HG03039 (cell line): ENCODE results near the gene ERRFI1.

ENCODE experiments used
- ATAC-seq: cut with Tn5 transposase; IDR thresholded peaks from one replicate; pipeline ENCODE4 v1.9.1; 2021; ENCODE audit warnings: mild to moderate bottlenecking, moderate library complexity; ENCODE audit not compliant: unreplicated experiment

The ERRFI1 gene

GRCh38 chr1:8004803-8005573, 21.1 kb downstream of the ERRFI1 start:
- no peak for ATAC-seq

GRCh38 chr1:8004113-8004802, 21.9 kb downstream of the ERRFI1 start:
- no peak for ATAC-seq

- no peak for ATAC-seq
Observed at GRCh38 chr1:8003438-8004112, 22.5 kb downstream of the ERRFI1 start.

GRCh38 chr1:8002921-8003320, 23.2 kb downstream of the ERRFI1 start:
- ATAC-seq, result no peak

GRCh38 chr1:8002329-8002910, 23.7 kb downstream of the ERRFI1 start:
- ATAC-seq, result no peak

GRCh38 chr1:7995437-7995836, 30.7 kb downstream of the ERRFI1 start:
- ATAC-seq, result no peak

- ATAC-seq, result no peak
Observed at GRCh38 chr1:7994827-7995226, 31.3 kb downstream of the ERRFI1 start.

GRCh38 chr1:7993593-7994479, 32.3 kb downstream of the ERRFI1 start:
- no peak for ATAC-seq

GRCh38 chr1:7992885-7993284, 33.2 kb downstream of the ERRFI1 start:
- ATAC-seq, result no peak

GRCh38 chr1:7991504-7992440, 34.3 kb downstream of the ERRFI1 start:
- no peak for ATAC-seq

GRCh38 chr1:7989762-7990428, 36.2 kb downstream of the ERRFI1 start:
- ATAC-seq, result no peak

GRCh38 chr1:7988576-7988975, 37.5 kb downstream of the ERRFI1 start:
- ATAC-seq, result no peak

GRCh38 chr1:7987528-7987927, 38.6 kb downstream of the ERRFI1 start:
- no peak for ATAC-seq

GRCh38 chr1:7985851-7986612, 40.1 kb downstream of the ERRFI1 start:
- ATAC-seq, result no peak

GRCh38 chr1:7984811-7985210, 41.3 kb downstream of the ERRFI1 start:
- ATAC-seq, result no peak

GRCh38 chr1:7983086-7983778, 42.9 kb downstream of the ERRFI1 start:
- ATAC-seq, result no peak

GRCh38 chr1:7980984-7981383, 45.1 kb downstream of the ERRFI1 start:
- no peak for ATAC-seq
